Epidermal melanocyte (primary cell): ENCODE data around the gene TRPV4.

ENCODE experiments used
- DNase-seq: peaks from one replicate; pipeline ENCODE4 v3.0.0; 2011; ENCODE audit warnings: low spot score; ENCODE audit not compliant: insufficient read length

The TRPV4 gene

GRCh38 chr12:109781668-109782325 is 51.4 kb downstream of the TRPV4 start:
- no peak for DNase-seq

GRCh38 chr12:109779382-109779781 is 53.8 kb downstream of the TRPV4 start:
- DNase-seq = no peak

GRCh38 chr12:109778684-109779083 is 54.5 kb downstream of the TRPV4 start:
- no peak for DNase-seq

- DNase-seq = peak; percentile 83
These were observed 55.7 kb downstream of the TRPV4 start for GRCh38 chr12:109777544-109777943.

GRCh38 chr12:109776624-109777023 is 56.6 kb downstream of the TRPV4 start:
- no peak for DNase-seq

GRCh38 chr12:109775172-109775881 is 57.9 kb downstream of the TRPV4 start:
- peak; percentile 94 for DNase-seq

- no peak for DNase-seq
These were observed 59.7 kb downstream of the TRPV4 start for GRCh38 chr12:109773384-109774011.

GRCh38 chr12:109772622-109773321 is 60.4 kb downstream of the TRPV4 start:
- DNase-seq = no peak

- DNase-seq = no peak
These were observed 61.2 kb downstream of the TRPV4 start for GRCh38 chr12:109771746-109772621.

- DNase-seq = no peak
These were observed 62.1 kb downstream of the TRPV4 start for GRCh38 chr12:109770861-109771670.

GRCh38 chr12:109770104-109770860 is 62.9 kb downstream of the TRPV4 start:
- DNase-seq = no peak

GRCh38 chr12:109768901-109769670 is 64.1 kb downstream of the TRPV4 start:
- no peak for DNase-seq

- no peak for DNase-seq
These were observed 65.0 kb downstream of the TRPV4 start for GRCh38 chr12:109767991-109768900.

GRCh38 chr12:109767456-109767855 is 65.7 kb downstream of the TRPV4 start:
- DNase-seq = no peak

GRCh38 chr12:109766251-109766778 is 66.9 kb downstream of the TRPV4 start:
- DNase-seq = no peak

- DNase-seq = no peak
These were observed 67.8 kb downstream of the TRPV4 start for GRCh38 chr12:109765446-109765810.

- DNase-seq = no peak
These were observed 68.3 kb downstream of the TRPV4 start for GRCh38 chr12:109764776-109765445.
